ENCODE measurements around the gene SEC61B.

DNA sequence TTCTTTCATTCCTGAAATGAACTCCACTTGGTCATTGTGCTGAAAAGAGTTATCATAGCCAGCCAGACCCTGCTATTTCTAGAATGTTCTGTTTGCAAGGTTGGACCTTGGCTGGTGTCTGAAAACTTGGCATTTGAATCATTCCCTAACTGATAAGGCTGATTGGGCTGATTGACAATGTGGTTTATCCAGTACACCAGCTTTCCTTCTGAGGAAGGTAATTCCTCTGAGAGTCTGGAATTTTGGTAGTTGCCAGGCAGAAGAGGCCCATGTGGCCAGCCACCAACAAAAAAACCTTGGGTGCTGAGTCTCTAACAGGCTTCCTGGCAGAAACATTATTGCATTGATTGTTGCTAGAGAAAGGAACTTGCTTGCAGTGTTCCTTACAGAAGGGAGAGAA is 15.3 kb downstream of the SEC61B start:
- no peak for TF ChIP-seq RAD21 (IDR thresholded peaks at IDR 0.05; ENCODE audit: low read depth)
- no peak for TF ChIP-seq TAF1 (IDR thresholded peaks at IDR 0.05; ENCODE audit: low read depth)
- TF ChIP-seq, protein P1, sequence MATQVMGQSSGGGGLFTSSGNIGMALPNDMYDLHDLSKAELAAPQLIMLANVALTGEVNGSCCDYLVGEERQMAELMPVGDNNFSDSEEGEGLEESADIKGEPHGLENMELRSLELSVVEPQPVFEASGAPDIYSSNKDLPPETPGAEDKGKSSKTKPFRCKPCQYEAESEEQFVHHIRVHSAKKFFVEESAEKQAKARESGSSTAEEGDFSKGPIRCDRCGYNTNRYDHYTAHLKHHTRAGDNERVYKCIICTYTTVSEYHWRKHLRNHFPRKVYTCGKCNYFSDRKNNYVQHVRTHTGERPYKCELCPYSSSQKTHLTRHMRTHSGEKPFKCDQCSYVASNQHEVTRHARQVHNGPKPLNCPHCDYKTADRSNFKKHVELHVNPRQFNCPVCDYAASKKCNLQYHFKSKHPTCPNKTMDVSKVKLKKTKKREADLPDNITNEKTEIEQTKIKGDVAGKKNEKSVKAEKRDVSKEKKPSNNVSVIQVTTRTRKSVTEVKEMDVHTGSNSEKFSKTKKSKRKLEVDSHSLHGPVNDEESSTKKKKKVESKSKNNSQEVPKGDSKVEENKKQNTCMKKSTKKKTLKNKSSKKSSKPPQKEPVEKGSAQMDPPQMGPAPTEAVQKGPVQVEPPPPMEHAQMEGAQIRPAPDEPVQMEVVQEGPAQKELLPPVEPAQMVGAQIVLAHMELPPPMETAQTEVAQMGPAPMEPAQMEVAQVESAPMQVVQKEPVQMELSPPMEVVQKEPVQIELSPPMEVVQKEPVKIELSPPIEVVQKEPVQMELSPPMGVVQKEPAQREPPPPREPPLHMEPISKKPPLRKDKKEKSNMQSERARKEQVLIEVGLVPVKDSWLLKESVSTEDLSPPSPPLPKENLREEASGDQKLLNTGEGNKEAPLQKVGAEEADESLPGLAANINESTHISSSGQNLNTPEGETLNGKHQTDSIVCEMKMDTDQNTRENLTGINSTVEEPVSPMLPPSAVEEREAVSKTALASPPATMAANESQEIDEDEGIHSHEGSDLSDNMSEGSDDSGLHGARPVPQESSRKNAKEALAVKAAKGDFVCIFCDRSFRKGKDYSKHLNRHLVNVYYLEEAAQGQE (IDR thresholded peaks at IDR 0.05; ENCODE audit: low read depth), result no peak
- no peak for TF ChIP-seq CEBPB (IDR thresholded peaks at IDR 0.05)
- TF ChIP-seq EP300 (IDR thresholded peaks at IDR 0.05; ENCODE audit: borderline replicate concordance), result no peak
- no peak for TF ChIP-seq YY1 (IDR thresholded peaks at IDR 0.05; ENCODE audit: low read depth)
- TF ChIP-seq MAX (IDR thresholded peaks at IDR 0.05), result no peak
- TF ChIP-seq CREB1 (IDR thresholded peaks at IDR 0.05; ENCODE audit: low read depth), result no peak

Data from Ishikawa (cell line).